Kidney epithelial cell (primary cell): ENCODE results near the gene EPM2AIP1. TPM values are rescaled to one million over a fixed set of nuclear protein-coding genes. Genes with fewer than 3 reads are reported as not detected.

Source experiments
- DNase-seq: peaks from one replicate; pipeline ENCODE4 v3.0.0-alpha.2; 2010; ENCODE audit warnings: low read depth
- H3K27me3 ChIP-seq: 2 replicates; pipeline ENCODE4 v1.6.0; 2011; ENCODE audit warnings: low read length; ENCODE audit not compliant: control insufficient read depth, insufficient read depth
- H3K36me3 ChIP-seq: 2 replicates; pipeline ENCODE4 v1.5.1; 2011; ENCODE audit warnings: low read length; ENCODE audit not compliant: control insufficient read depth, insufficient read depth
- H3K4me3 ChIP-seq: 2 replicates; pipeline ENCODE4 v1.5.1; 2011; ENCODE audit warnings: low read depth, mild to moderate bottlenecking, control low read depth, low read length
- CTCF ChIP-seq: IDR thresholded peaks from 2 replicates; pipeline ENCODE4 v1.5.1; 2011; ENCODE audit warnings: mild to moderate bottlenecking, moderate library complexity, low read length, control low read depth, inconsistent platforms; ENCODE audit not compliant: insufficient read depth, poor library complexity, severe bottlenecking
- total RNA-seq: library from RNA; depleted of rRNA; stranded (reverse); fragments of >200 nt; gene quantifications from 2 replicates; pipeline ENCODE4 v1.2.3, GENCODE V29; 2015

The EPM2AIP1 gene
- total RNA-seq, 1 donor from 2014 or later = 5.7 TPM

DNA sequence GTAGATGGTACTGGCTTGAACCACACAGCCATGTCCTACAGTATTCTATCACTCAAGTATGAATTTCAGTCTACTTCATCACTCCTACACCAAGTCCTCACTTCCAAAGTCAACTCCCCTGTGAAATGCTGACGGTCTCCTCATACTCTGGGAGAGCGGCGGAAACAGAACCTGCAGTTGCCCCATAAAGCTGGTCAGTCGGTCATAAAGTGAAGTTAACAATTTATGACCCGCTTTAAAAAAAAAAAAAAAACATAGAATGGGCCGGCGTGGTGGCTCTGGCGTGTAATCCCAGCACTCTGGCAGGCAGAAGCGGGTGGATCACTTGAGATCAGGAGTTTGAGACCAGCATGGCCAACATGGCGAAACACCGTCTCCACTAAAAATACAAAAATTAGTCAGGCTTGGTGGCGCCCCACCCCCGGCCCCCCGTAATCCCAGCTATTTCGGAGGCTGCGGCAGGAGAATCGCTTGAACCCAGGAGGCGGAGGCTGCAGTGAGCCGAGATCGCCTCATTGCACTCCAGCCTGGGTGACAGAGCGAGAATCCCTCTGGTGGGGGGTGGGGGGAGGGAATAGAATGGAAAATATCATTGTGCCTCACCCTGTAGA is 50.2 kb downstream of the EPM2AIP1 start:
- TF ChIP-seq CTCF = no peak
- DNase-seq = no peak
- Histone ChIP-seq H3K27me3 (no peaks in the 10 kb centered on the region), H3K36me3 (no peaks in the 10 kb centered on the region), H3K4me3 (no peak overlapping the region)

DNA sequence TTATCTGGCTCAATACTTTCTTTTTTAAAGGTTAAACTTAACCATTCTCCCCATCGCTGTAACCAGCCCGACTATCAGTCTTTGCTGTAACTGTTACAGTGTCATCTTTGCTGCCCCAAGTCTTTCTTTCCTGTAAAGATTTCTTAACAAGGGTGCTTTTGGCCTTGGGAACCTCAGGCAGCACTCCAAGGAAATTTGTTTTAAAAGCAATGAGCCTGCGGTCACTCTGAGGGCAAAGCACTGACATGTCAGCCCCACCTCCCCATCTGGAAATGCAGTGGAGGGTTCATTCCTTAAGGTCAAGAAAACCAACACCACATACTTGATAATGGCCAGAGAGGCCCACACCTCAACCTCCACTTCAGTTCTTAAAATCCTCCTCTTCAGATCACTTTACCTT is 51.3 kb downstream of the EPM2AIP1 start:
- Histone ChIP-seq H3K27me3 (no peaks in the 10 kb centered on the region), H3K4me3 (no peak overlapping the region), H3K36me3 (no peaks in the 10 kb centered on the region)
- no peak for TF ChIP-seq CTCF
- DNase-seq = no peak

GRCh38 chr3:36941162-36941561 is 51.8 kb downstream of the EPM2AIP1 start:
- Histone ChIP-seq H3K27me3 (no peaks in the 10 kb centered on the region), H3K36me3 (no peaks in the 10 kb centered on the region), H3K4me3 (no peak overlapping the region)
- no peak for DNase-seq
- TF ChIP-seq CTCF = no peak

- no peak for DNase-seq
- Histone ChIP-seq H3K4me3 (no peak overlapping the region), H3K36me3 (no peaks in the 10 kb centered on the region), H3K27me3 (no peaks in the 10 kb centered on the region)
- no peak for TF ChIP-seq CTCF
These were observed 55.4 kb downstream of the EPM2AIP1 start for GRCh38 chr3:36937492-36937891.

Other genes starting within 250 kb of the EPM2AIP1 start
- gene DCLK3, start 228.6 kb downstream of the EPM2AIP1 start, total RNA-seq = under 0.01 and 0.04 TPM in 2 replicates
- gene TRANK1, start 48.1 kb downstream of the EPM2AIP1 start, total RNA-seq = 4.2 and 7.1 TPM in 2 replicates
- 30.3 and 42.1 TPM in 2 replicates for gene MLH1, start 387 bp upstream of the EPM2AIP1 start, total RNA-seq
- gene LRRFIP2, start 181.5 kb upstream of the EPM2AIP1 start, total RNA-seq = 34.1 and 35.2 TPM in 2 replicates